ENCODE results near the gene STARD3.

The STARD3 gene

DNA sequence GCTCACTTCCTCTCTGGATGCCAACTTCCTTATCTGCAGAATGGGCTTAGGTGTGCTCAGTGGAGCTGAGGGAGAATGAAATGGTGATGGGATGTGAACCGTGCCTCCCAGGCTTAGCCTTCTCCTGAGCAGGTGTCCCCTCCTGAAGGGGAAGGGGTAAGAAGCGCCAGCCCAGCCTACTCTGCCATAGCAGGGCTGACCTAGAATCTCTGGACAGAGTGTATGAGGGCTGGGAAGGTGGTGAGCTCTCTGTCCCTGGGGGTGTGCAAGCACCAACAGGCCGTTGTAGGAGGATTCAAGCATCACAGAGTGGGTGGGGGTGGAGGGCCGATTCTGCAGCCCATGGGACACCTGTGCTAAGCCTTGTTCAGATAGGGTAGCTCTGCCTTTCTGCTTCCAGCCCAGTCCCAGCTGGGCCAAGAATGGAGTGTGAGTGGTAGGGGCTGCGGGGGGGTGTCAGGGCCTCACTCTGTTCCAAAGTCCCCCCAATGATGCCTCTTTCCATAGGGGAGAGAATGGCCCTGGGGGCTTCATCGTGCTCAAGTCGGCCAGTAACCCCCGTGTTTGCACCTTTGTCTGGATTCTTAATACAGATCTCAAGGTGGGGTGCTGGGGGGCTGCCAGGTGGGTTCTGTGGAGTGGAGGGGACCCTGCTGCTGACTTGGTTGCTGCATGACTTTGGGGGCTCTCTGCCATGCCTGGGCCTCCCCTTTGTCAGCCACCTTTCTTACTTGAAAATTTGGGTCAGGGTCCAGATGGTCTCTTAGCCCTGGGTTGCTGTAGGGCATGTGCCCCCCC, 25.0 kb downstream of the STARD3 start:
- Histone ChIP-seq H3K4me2 (ENCODE audit: low read length) (no peak overlapping the region), H3K27me3 (ENCODE audit: insufficient read depth, low read length) (peaks cover 6% of the 10 kb centered on the region), H3K18ac (ENCODE audit: low read length) (no peak overlapping the region), H3K14ac (ENCODE audit: low read length) (no peak overlapping the region), H3K9ac (ENCODE audit: low read length) (no peak overlapping the region), H3K4me3 (ENCODE audit: low read depth, low read length) (no peak overlapping the region), H2AK5ac (ENCODE audit: low read length) (no peak overlapping the region), H2AFZ (ENCODE audit: insufficient read depth, low read length, poor library complexity) (no peak overlapping the region), H3K4ac (ENCODE audit: low read depth, low read length) (no peak overlapping the region), H3K79me2 (ENCODE audit: control insufficient read depth, insufficient read depth, low read length, poor library complexity) (no peaks in the 10 kb centered on the region), H2BK5ac (ENCODE audit: low read depth, low read length, poor library complexity) (no peak overlapping the region), H3K4me1 (ENCODE audit: control insufficient read depth in 1 of 2, insufficient read depth in 2 of 2, low read length in 2 of 2) (peaks cover 6 to 7% of the 10 kb centered on the region in 2 experiments), H4K8ac (ENCODE audit: low read depth, low read length) (no peak overlapping the region), H4K91ac (ENCODE audit: low read depth, low read length) (no peak overlapping the region), H3K36me3 (ENCODE audit: control insufficient read depth in 1 of 2, insufficient read depth in 2 of 2, low read length in 2 of 2) (peaks cover 30 to 42% of the 10 kb centered on the region in 2 experiments), H2BK120ac (ENCODE audit: insufficient read depth, low read length, poor library complexity) (no peak overlapping the region), H3K79me1 (ENCODE audit: low read length) (no peaks in the 10 kb centered on the region), H4K12ac (ENCODE audit: low read depth, low read length) (no peak overlapping the region), H3K23ac (ENCODE audit: low read length) (no peak overlapping the region), H3K27ac (ENCODE audit: low read depth, low read length) (no peak overlapping the region), H3K9me3 (ENCODE audit: insufficient read depth, low read depth, low read length) (peaks cover 1% of the 10 kb centered on the region), H2BK12ac (ENCODE audit: low read length) (no peak overlapping the region)
- DNase-seq: no peak
- no CpG with 5 or more reads among the region's 8 CpGs for WGBS (ENCODE audit: extremely low coverage, insufficient coverage, insufficient read length)

- Histone ChIP-seq H3K14ac (ENCODE audit: low read length) (no peak overlapping the region), H2AFZ (ENCODE audit: insufficient read depth, low read length, poor library complexity) (no peak overlapping the region), H3K4me1 (ENCODE audit: control insufficient read depth in 1 of 2, insufficient read depth in 2 of 2, low read length in 2 of 2) (peaks cover 11 to 14% of the 10 kb centered on the region in 2 experiments), H3K79me1 (ENCODE audit: low read length) (no peaks in the 10 kb centered on the region), H4K12ac (ENCODE audit: low read depth, low read length) (no peak overlapping the region), H3K18ac (ENCODE audit: low read length) (no peak overlapping the region), H3K27ac (ENCODE audit: low read depth, low read length) (no peak overlapping the region), H2BK120ac (ENCODE audit: insufficient read depth, low read length, poor library complexity) (no peak overlapping the region), H3K27me3 (ENCODE audit: insufficient read depth, low read length) (peaks cover 11% of the 10 kb centered on the region), H4K91ac (ENCODE audit: low read depth, low read length) (no peak overlapping the region), H3K4me3 (ENCODE audit: low read depth, low read length) (no peak overlapping the region), H3K36me3 (ENCODE audit: control insufficient read depth in 1 of 2, insufficient read depth in 2 of 2, low read length in 2 of 2) (peaks cover 27 to 41% of the 10 kb centered on the region in 2 experiments), H4K8ac (ENCODE audit: low read depth, low read length) (no peak overlapping the region), H3K23ac (ENCODE audit: low read length) (no peak overlapping the region), H3K4me2 (ENCODE audit: low read length) (no peak overlapping the region), H3K9ac (ENCODE audit: low read length) (no peak overlapping the region), H2BK5ac (ENCODE audit: low read depth, low read length, poor library complexity) (no peak overlapping the region), H2BK12ac (ENCODE audit: low read length) (no peak overlapping the region), H2AK5ac (ENCODE audit: low read length) (no peak overlapping the region), H3K4ac (ENCODE audit: low read depth, low read length) (no peak overlapping the region), H3K79me2 (ENCODE audit: control insufficient read depth, insufficient read depth, low read length, poor library complexity) (no peaks in the 10 kb centered on the region), H3K9me3 (ENCODE audit: insufficient read depth, low read depth, low read length) (peaks cover 1% of the 10 kb centered on the region)
- no peak for DNase-seq
- no CpG with 5 or more reads among the region's 22 CpGs for WGBS (ENCODE audit: extremely low coverage, insufficient coverage, insufficient read length)
These were observed 25.8 kb downstream of the STARD3 start for GRCh38 chr17:39662551-39663339.

DNA sequence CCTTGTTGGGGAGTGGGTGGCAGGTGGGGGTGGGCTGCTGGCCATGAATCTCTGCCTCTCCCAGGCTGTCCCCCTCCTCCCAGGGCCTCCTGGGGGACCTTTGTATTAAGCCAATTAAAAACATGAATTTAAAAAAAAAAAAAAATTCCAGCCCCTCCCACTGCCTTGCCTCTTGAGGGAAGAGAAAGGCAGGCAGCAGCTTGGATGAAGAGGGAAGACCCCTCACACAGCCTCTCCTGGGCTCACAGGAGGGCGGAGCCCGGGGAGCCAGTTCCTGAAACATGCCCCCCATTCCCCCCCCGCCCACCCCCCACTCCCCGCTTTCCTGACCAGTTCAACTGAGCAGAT, 26.4 kb downstream of the STARD3 start:
- Histone ChIP-seq H2AFZ (ENCODE audit: insufficient read depth, low read length, poor library complexity) (no peak overlapping the region), H3K9me3 (ENCODE audit: insufficient read depth, low read depth, low read length) (peaks cover 1% of the 10 kb centered on the region), H3K79me1 (ENCODE audit: low read length) (no peaks in the 10 kb centered on the region), H3K14ac (ENCODE audit: low read length) (no peak overlapping the region), H3K36me3 (ENCODE audit: control insufficient read depth in 1 of 2, insufficient read depth in 2 of 2, low read length in 2 of 2) (peaks cover 23 to 36% of the 10 kb centered on the region in 2 experiments), H3K9ac (ENCODE audit: low read length) (no peak overlapping the region), H3K18ac (ENCODE audit: low read length) (no peak overlapping the region), H3K23ac (ENCODE audit: low read length) (no peak overlapping the region), H2BK12ac (ENCODE audit: low read length) (no peak overlapping the region), H3K4me2 (ENCODE audit: low read length) (no peak overlapping the region), H3K79me2 (ENCODE audit: control insufficient read depth, insufficient read depth, low read length, poor library complexity) (no peaks in the 10 kb centered on the region), H4K8ac (ENCODE audit: low read depth, low read length) (no peak overlapping the region), H2BK120ac (ENCODE audit: insufficient read depth, low read length, poor library complexity) (no peak overlapping the region), H3K4ac (ENCODE audit: low read depth, low read length) (no peak overlapping the region), H3K4me3 (ENCODE audit: low read depth, low read length) (no peak overlapping the region), H3K4me1 (ENCODE audit: control insufficient read depth in 1 of 2, insufficient read depth in 2 of 2, low read length in 2 of 2) (peaks cover 11 to 14% of the 10 kb centered on the region in 2 experiments), H3K27me3 (ENCODE audit: insufficient read depth, low read length) (peaks cover 14% of the 10 kb centered on the region), H3K27ac (ENCODE audit: low read depth, low read length) (no peak overlapping the region), H2AK5ac (ENCODE audit: low read length) (no peak overlapping the region), H4K91ac (ENCODE audit: low read depth, low read length) (no peak overlapping the region), H2BK5ac (ENCODE audit: low read depth, low read length, poor library complexity) (no peak overlapping the region), H4K12ac (ENCODE audit: low read depth, low read length) (no peak overlapping the region)
- no CpG with 5 or more reads among the region's 4 CpGs for WGBS (ENCODE audit: extremely low coverage, insufficient coverage, insufficient read length)
- DNase-seq: no peak

DNA sequence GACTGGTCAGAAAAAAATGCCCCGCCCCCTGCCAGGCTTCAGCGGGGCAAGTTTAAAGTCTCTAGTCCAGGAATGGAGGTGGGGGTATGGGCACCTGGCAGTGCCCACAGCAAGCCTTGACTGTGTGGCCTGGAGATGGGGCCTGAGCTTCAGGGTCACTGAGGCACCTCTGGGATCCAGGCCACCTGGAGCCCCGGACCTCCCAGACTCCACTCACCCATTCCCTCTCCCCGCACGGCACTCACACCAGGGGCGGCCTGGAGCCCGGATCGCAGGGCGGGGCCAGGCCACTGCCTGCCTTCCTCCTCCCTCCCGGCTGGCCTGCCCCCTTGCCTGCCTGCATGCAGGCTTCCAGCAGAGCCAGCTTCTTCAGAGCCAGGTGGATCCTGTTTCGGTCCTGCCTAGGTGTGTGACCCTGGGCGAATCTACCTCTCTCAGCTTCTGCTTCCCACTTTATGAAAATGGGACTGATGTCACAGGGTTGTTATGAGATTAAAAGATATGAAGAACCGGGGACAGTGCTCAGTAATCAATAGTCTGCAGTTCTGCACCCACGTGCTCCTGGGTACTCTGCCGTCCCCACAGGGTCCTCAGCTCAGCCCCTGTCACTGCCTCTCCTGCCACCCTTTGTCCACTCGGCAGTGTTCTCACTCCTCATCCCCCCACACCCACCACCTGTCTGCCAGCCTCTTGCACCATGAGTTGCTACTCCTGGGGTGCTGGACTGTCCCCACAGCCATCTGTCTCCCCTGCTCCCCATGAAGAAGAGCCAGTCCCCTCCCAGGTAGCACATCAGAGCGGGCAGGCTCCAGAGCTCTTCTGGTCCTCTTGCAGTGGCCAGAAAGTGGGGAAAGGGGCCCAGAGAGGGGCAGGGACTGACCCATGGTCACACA, 27.0 kb downstream of the STARD3 start:
- peaks cover 23 to 31% of the 10 kb centered on the region in 2 experiments for H3K36me3 ChIP-seq (ENCODE audit: control insufficient read depth in 1 of 2, insufficient read depth in 2 of 2, low read length in 2 of 2)
- peak overlapping the region; percentile 5 for H3K9ac ChIP-seq (ENCODE audit: low read length)
- H2BK12ac ChIP-seq (ENCODE audit: low read length): no peak overlapping the region
- H3K4me3 ChIP-seq (ENCODE audit: low read depth, low read length): no peak overlapping the region
- H3K23ac ChIP-seq (ENCODE audit: low read length): no peak overlapping the region
- H2BK120ac ChIP-seq (ENCODE audit: insufficient read depth, low read length, poor library complexity): no peak overlapping the region
- no peak overlapping the region for H2AFZ ChIP-seq (ENCODE audit: insufficient read depth, low read length, poor library complexity)
- DNase-seq: peak; percentile 83 to 84
- no peak overlapping the region for H4K91ac ChIP-seq (ENCODE audit: low read depth, low read length)
- no CpG with 5 or more reads among the region's 17 CpGs for WGBS (ENCODE audit: extremely low coverage, insufficient coverage, insufficient read length)
- no peaks in the 10 kb centered on the region for H3K79me1 ChIP-seq (ENCODE audit: low read length)
- H3K4me2 ChIP-seq (ENCODE audit: low read length): peak overlapping the region; percentile 58
- no peak overlapping the region for H2AK5ac ChIP-seq (ENCODE audit: low read length)
- no peak overlapping the region for H3K4ac ChIP-seq (ENCODE audit: low read depth, low read length)
- no peak overlapping the region for H3K18ac ChIP-seq (ENCODE audit: low read length)
- H3K79me2 ChIP-seq (ENCODE audit: control insufficient read depth, insufficient read depth, low read length, poor library complexity): no peaks in the 10 kb centered on the region
- peaks cover 17% of the 10 kb centered on the region for H3K27me3 ChIP-seq (ENCODE audit: insufficient read depth, low read length)
- no peak overlapping the region for H4K8ac ChIP-seq (ENCODE audit: low read depth, low read length)
- peaks cover 1% of the 10 kb centered on the region for H3K9me3 ChIP-seq (ENCODE audit: insufficient read depth, low read depth, low read length)
- H3K4me1 ChIP-seq (ENCODE audit: control insufficient read depth in 1 of 2, insufficient read depth in 2 of 2, low read length in 2 of 2): peaks cover 11 to 14% of the 10 kb centered on the region in 2 experiments
- H4K12ac ChIP-seq (ENCODE audit: low read depth, low read length): no peak overlapping the region
- H3K27ac ChIP-seq (ENCODE audit: low read depth, low read length): no peak overlapping the region
- no peak overlapping the region for H3K14ac ChIP-seq (ENCODE audit: low read length)
- H2BK5ac ChIP-seq (ENCODE audit: low read depth, low read length, poor library complexity): no peak overlapping the region
